ENCODE results near the gene MYOCD.

The MYOCD gene

DNA sequence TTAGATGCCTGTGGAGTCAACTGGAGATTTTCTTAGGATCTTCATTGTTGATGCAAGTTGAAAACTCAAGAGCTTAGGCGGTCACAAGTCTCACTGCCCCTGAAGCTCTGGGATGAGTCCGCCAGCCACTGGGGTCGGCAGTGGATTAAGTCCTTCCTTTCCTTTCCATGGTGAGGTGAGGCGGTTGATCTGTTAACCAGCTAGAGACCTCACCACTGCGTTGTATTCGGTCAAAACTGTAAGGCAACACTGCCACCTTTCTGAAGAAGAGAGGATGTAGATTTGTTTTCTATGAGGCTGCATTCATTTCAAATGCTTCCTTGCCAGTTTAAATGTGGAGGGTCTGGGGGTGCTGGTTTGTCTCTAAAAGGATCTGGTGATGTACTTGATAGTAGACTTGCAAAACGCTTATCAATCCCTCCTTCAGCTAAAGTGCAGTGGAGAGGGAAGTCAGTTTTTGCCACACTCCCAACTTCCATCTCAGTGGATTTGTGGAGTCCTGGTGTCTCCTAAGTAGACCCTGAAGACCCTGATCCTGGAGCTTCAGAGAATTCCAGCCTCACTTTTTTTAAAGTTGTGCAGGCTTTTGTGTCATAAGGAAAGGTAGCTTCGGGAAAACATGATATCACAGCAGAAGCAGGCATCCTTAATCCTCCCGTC is 1.7 kb downstream of the MYOCD start:
- H3K4me1 ChIP-seq (ENCODE audit: control insufficient read depth, insufficient read depth, low read length, poor library complexity, severe bottlenecking), result no peaks in the 10 kb centered on the region
- H3K9me3 ChIP-seq (ENCODE audit: control insufficient read depth, low read length), result no peaks in the 10 kb centered on the region
- WGBS, 2 experiments (ENCODE audit: insufficient coverage in 2 of 2), result 36 to 38% methylated on average over 4 to 6 of the region's 9 CpGs
- peak overlapping the region; percentile 54 for H3K4me3 ChIP-seq (ENCODE audit: extremely low read depth, insufficient read depth, low read length, poor library complexity, severe bottlenecking)
- H3K36me3 ChIP-seq (ENCODE audit: control insufficient read depth, insufficient read depth, low read length), result no peaks in the 10 kb centered on the region
- H3K27ac ChIP-seq (ENCODE audit: low read depth, low read length, severe bottlenecking), result peak overlapping the region; percentile 31

DNA sequence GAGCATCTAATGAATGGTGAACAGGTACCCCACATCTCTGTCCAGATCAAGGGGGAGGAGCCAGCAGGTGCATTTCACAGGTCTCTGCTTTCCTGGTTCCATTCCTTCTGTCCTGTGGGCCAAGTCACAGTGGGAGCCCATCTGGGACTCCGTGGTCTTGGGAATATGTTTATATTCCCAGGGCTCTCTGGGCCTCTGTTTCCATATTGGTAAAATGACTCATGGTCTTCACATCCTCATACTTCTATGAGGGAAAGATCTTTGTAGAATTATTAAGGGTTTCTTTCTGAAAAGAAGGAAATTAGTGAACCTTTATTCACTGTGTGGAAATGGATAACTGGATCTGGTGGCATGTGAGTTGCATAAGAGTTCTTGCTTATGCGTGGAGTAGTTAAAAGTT is 6.2 kb downstream of the MYOCD start:
- H3K4me1 ChIP-seq (ENCODE audit: control insufficient read depth, insufficient read depth, low read length, poor library complexity, severe bottlenecking), result peaks cover 4% of the 10 kb centered on the region

GRCh38 chr17:12672947-12673346 is 7.3 kb downstream of the MYOCD start:
- peaks cover 4% of the 10 kb centered on the region for H3K4me1 ChIP-seq (ENCODE audit: control insufficient read depth, insufficient read depth, low read length, poor library complexity, severe bottlenecking)
- H3K9me3 ChIP-seq (ENCODE audit: control insufficient read depth, low read length), result no peaks in the 10 kb centered on the region
- no peak overlapping the region for H3K4me3 ChIP-seq (ENCODE audit: extremely low read depth, insufficient read depth, low read length, poor library complexity, severe bottlenecking)
- H3K27ac ChIP-seq (ENCODE audit: low read depth, low read length, severe bottlenecking), result no peak overlapping the region
- WGBS, 2 experiments (ENCODE audit: insufficient coverage in 2 of 2), result 100% methylated on average over 1 of the region's 2 CpGs; no CpG with 5 or more reads in 1 of the 2 experiments
- no peaks in the 10 kb centered on the region for H3K36me3 ChIP-seq (ENCODE audit: control insufficient read depth, insufficient read depth, low read length)

More for the DNA sequence above, 6.2 kb downstream of the MYOCD start:
- H3K27ac ChIP-seq (ENCODE audit: low read depth, low read length, severe bottlenecking), result no peak overlapping the region
- WGBS, 2 experiments (ENCODE audit: insufficient coverage in 2 of 2), result 100% methylated on average over 1 of the region's 2 CpGs; no CpG with 5 or more reads in 1 of the 2 experiments
- no peaks in the 10 kb centered on the region for H3K36me3 ChIP-seq (ENCODE audit: control insufficient read depth, insufficient read depth, low read length)
- H3K9me3 ChIP-seq (ENCODE audit: control insufficient read depth, low read length), result no peaks in the 10 kb centered on the region
- H3K4me3 ChIP-seq (ENCODE audit: extremely low read depth, insufficient read depth, low read length, poor library complexity, severe bottlenecking), result no peak overlapping the region

DNA sequence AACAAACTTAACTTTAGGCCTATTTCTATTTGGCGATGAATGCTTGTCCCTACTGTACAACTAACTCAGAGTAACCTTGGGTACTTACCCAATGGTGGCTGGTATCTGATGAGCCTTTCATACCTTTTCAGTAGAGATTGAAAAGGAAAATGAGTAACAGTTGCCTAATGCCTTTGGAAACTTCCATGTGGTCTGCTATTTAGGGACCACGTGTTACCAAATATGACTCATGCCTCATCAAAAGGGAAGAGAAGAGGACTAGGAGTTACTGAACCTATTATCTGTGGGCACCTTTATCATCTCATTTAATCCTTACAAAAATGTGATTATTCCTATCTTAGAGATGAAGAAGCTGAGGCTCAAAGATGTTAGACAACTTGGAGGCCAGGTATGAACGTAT is 8.1 kb downstream of the MYOCD start:
- WGBS, 2 experiments (ENCODE audit: insufficient coverage in 2 of 2), result 66 to 91% methylated on average over 1 to 2 of the region's 3 CpGs
- Histone ChIP-seq H3K4me1 (ENCODE audit: control insufficient read depth, insufficient read depth, low read length, poor library complexity, severe bottlenecking) (peaks cover 4% of the 10 kb centered on the region), H3K27ac (ENCODE audit: low read depth, low read length, severe bottlenecking) (no peak overlapping the region), H3K36me3 (ENCODE audit: control insufficient read depth, insufficient read depth, low read length) (no peaks in the 10 kb centered on the region), H3K4me3 (ENCODE audit: extremely low read depth, insufficient read depth, low read length, poor library complexity, severe bottlenecking) (no peak overlapping the region), H3K9me3 (ENCODE audit: control insufficient read depth, low read length) (no peaks in the 10 kb centered on the region)

DNA sequence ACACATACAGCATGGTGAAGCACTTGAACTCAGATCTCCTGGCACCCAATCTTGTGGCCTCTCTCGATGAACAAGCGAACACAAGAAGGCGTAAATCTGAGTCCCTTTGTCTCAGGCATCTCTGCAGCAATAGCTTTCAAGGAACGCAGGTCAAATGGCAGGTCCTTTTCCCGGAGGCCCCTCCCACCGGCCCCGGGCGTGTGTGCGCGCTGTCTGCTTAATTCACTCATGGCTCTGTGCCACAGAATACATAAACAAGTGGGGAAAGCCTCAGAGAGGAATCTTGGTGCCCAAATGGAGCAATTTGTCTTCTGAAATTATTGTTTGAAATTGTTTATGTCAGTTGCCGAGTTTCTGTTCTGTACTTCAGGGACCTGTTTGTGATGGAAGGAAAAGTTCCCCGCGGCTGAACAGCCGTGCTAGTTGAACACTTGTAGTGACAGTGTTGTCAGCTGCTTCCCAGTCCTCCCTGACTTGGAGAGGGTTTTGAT is 14.8 kb downstream of the MYOCD start:
- Histone ChIP-seq H3K9me3 (ENCODE audit: control insufficient read depth, low read length) (no peaks in the 10 kb centered on the region), H3K4me1 (ENCODE audit: control insufficient read depth, insufficient read depth, low read length, poor library complexity, severe bottlenecking) (no peaks in the 10 kb centered on the region), H3K4me3 (ENCODE audit: extremely low read depth, insufficient read depth, low read length, poor library complexity, severe bottlenecking) (no peak overlapping the region), H3K27ac (ENCODE audit: low read depth, low read length, severe bottlenecking) (no peak overlapping the region), H3K36me3 (ENCODE audit: control insufficient read depth, insufficient read depth, low read length) (no peaks in the 10 kb centered on the region)
- 91 to 93% methylated on average over 10 to 13 of the region's 14 CpGs for WGBS, 2 experiments (ENCODE audit: insufficient coverage in 2 of 2)

GRCh38 chr17:12680993-12681392 is 15.3 kb downstream of the MYOCD start:
- Histone ChIP-seq H3K9me3 (ENCODE audit: control insufficient read depth, low read length) (no peaks in the 10 kb centered on the region), H3K27ac (ENCODE audit: low read depth, low read length, severe bottlenecking) (no peak overlapping the region), H3K4me3 (ENCODE audit: extremely low read depth, insufficient read depth, low read length, poor library complexity, severe bottlenecking) (no peak overlapping the region), H3K36me3 (ENCODE audit: control insufficient read depth, insufficient read depth, low read length) (no peaks in the 10 kb centered on the region), H3K4me1 (ENCODE audit: control insufficient read depth, insufficient read depth, low read length, poor library complexity, severe bottlenecking) (no peaks in the 10 kb centered on the region)
- WGBS, 2 experiments (ENCODE audit: insufficient coverage in 2 of 2), result 90 to 100% methylated on average over 2 to 4 of the region's 5 CpGs

- Histone ChIP-seq H3K4me1 (ENCODE audit: control insufficient read depth, insufficient read depth, low read length, poor library complexity, severe bottlenecking) (no peaks in the 10 kb centered on the region), H3K4me3 (ENCODE audit: extremely low read depth, insufficient read depth, low read length, poor library complexity, severe bottlenecking) (no peak overlapping the region), H3K9me3 (ENCODE audit: control insufficient read depth, low read length) (no peaks in the 10 kb centered on the region), H3K27ac (ENCODE audit: low read depth, low read length, severe bottlenecking) (no peak overlapping the region), H3K36me3 (ENCODE audit: control insufficient read depth, insufficient read depth, low read length) (no peaks in the 10 kb centered on the region)
- 95 to 96% methylated on average over 9 of the region's 10 CpGs for WGBS, 2 experiments (ENCODE audit: insufficient coverage in 2 of 2)
These were observed 17.6 kb downstream of the MYOCD start for GRCh38 chr17:12683299-12683698.

DNA sequence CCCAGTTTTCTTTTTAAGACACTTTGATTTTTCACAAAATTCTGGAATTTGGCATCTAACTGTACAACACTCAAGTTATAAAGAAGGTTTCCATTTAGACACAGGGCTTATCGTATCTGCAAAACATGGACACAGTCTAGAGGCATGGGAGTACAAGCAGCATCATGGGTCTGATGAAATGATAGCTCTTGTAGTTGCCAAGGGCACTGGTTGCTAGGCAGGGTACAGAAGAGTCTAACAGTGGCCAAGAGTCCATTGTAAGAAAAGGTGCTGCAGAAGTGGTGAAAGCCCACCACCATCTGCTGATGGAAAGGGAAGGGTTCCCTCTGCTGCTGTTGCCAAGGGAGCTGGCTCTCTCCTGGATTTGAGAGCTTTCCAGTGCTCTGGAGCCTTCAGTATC is 20.8 kb downstream of the MYOCD start:
- no peak overlapping the region for H3K4me3 ChIP-seq (ENCODE audit: extremely low read depth, insufficient read depth, low read length, poor library complexity, severe bottlenecking)
- H3K4me1 ChIP-seq (ENCODE audit: control insufficient read depth, insufficient read depth, low read length, poor library complexity, severe bottlenecking), result no peaks in the 10 kb centered on the region
- WGBS, 2 experiments (ENCODE audit: insufficient coverage in 2 of 2), result 100% methylated on average over 1 of the region's 1 CpG; no CpG with 5 or more reads in 1 of the 2 experiments
- no peaks in the 10 kb centered on the region for H3K9me3 ChIP-seq (ENCODE audit: control insufficient read depth, low read length)
- H3K36me3 ChIP-seq (ENCODE audit: control insufficient read depth, insufficient read depth, low read length), result no peaks in the 10 kb centered on the region
- H3K27ac ChIP-seq (ENCODE audit: low read depth, low read length, severe bottlenecking), result no peak overlapping the region

DNA sequence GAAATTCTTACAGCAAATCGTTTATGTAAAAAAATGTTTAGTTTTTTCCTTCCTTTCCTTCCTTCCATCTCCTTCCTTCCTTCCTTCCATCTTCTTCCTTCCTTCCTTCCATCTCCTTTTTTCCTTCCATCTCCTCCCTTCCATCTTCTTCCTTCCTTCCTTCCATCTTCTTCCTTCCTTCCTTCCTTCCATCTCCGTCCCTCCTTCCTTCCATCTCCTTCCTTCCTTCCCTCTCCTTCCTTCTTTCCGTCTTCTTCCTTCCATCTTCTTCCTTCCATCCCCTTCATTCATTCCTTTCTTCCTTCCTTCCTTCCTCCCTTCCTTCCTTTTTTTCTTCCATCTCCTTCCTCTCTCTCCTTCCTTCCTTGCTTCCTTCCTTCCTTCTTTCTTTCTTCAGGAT is 22.7 kb downstream of the MYOCD start:
- Histone ChIP-seq H3K36me3 (ENCODE audit: control insufficient read depth, insufficient read depth, low read length) (no peaks in the 10 kb centered on the region), H3K9me3 (ENCODE audit: control insufficient read depth, low read length) (no peaks in the 10 kb centered on the region), H3K4me1 (ENCODE audit: control insufficient read depth, insufficient read depth, low read length, poor library complexity, severe bottlenecking) (no peaks in the 10 kb centered on the region), H3K27ac (ENCODE audit: low read depth, low read length, severe bottlenecking) (no peak overlapping the region), H3K4me3 (ENCODE audit: extremely low read depth, insufficient read depth, low read length, poor library complexity, severe bottlenecking) (no peak overlapping the region)
- 93% methylated on average over 3 of the region's 3 CpGs for WGBS, 2 experiments (ENCODE audit: insufficient coverage in 2 of 2)

DNA sequence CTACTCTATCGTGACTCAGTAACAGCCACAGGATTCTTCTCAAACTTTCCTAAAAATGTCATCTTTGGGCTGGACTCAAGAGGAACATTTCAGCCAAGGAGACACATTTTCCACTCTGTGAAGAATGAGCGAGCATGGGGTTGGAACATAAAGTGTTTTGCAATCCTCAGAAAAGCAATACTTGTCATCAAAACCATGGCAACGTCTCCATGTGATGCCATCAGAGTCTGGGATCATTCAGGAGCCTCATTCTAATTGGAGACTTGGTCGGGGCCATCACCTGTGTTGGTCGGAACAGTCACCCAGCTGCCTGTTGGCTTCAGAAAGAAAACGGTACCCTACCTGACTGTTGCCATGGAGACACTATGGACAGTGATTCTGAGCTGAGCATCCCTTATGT is 25.5 kb downstream of the MYOCD start:
- H3K4me1 ChIP-seq (ENCODE audit: control insufficient read depth, insufficient read depth, low read length, poor library complexity, severe bottlenecking), result no peaks in the 10 kb centered on the region
- no peak overlapping the region for H3K4me3 ChIP-seq (ENCODE audit: extremely low read depth, insufficient read depth, low read length, poor library complexity, severe bottlenecking)
- 88 to 92% methylated on average over 5 to 6 of the region's 6 CpGs for WGBS, 2 experiments (ENCODE audit: insufficient coverage in 2 of 2)
- H3K36me3 ChIP-seq (ENCODE audit: control insufficient read depth, insufficient read depth, low read length), result no peaks in the 10 kb centered on the region
- no peaks in the 10 kb centered on the region for H3K9me3 ChIP-seq (ENCODE audit: control insufficient read depth, low read length)
- H3K27ac ChIP-seq (ENCODE audit: low read depth, low read length, severe bottlenecking), result no peak overlapping the region

DNA sequence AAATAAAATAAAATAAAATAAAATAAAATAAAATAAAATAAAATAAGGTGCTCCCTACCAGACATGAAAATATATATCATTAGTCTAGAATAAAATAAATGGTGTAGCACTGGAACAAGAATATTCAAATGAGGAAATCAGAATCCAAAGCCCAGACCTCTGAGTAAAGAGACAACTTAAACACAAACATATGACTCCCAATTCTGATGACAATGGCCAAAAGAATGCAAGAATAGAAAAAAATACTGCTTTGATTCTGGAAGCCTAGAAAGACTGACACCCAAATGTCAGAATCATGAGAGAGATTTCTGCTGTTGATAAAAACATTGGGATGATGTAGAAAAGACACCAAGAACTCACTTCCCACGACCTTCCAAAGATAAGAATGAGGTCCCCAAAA is 27.9 kb downstream of the MYOCD start:
- H3K27ac ChIP-seq (ENCODE audit: low read depth, low read length, severe bottlenecking), result no peak overlapping the region
- WGBS, 2 experiments (ENCODE audit: insufficient coverage in 2 of 2), result no CpG with 5 or more reads among the region's 1 CpG
- no peaks in the 10 kb centered on the region for H3K36me3 ChIP-seq (ENCODE audit: control insufficient read depth, insufficient read depth, low read length)
- H3K9me3 ChIP-seq (ENCODE audit: control insufficient read depth, low read length), result no peaks in the 10 kb centered on the region
- H3K4me3 ChIP-seq (ENCODE audit: extremely low read depth, insufficient read depth, low read length, poor library complexity, severe bottlenecking), result no peak overlapping the region
- no peaks in the 10 kb centered on the region for H3K4me1 ChIP-seq (ENCODE audit: control insufficient read depth, insufficient read depth, low read length, poor library complexity, severe bottlenecking)

Data from mesodermal cell (in vitro differentiated cells).